Measurements from ENCODE around the gene MIA2. TPM values are rescaled to one million over a fixed set of nuclear protein-coding genes. Genes with fewer than 3 reads are reported as not detected.

The MIA2 gene
- total and polyA plus RNA-seq, 9 of the 15 experiments (the other 6 are each of a cell fraction or from before 2014, with no cell fraction given), result 6.0 to 21.8 (median 12.8) TPM

DNA sequence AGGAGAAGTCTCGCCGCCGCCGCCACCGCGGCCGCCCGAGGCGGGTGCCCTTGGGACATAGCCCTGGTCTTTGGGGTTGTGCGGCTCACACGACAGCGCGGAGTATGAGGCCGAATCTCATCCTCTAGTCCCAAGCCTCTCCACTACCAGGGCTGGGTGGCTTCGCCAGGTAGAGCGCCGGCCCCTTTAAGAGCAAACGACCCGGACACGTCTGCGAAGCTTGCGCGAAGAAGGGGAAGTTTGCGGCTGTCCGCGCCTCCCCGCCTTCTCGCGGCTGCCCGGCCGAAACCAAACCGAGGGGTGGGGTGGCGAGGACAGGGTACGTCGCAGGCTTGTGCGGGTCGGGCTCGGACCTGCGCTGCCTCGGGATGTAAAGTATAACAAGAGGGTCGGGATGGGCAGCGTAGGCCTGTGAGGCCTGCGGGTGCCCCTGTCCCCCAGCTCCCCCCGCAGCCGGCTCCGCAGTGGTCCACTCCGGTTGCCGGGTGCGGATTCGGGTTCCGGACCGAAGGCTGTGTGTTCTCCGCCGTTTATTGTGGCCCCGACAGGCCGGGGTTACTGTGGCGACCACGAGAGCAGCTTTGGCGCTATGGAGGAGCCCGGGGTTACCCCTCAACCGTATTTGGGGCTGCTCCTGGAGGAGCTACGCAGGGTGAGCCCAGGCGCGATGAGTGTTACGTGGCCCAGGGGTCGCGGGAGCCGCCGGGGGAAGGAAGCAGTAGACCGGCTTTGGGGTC is 33.3 kb downstream of the MIA2 start (continued):
- TF ChIP-seq XRCC3 (IDR thresholded peaks at IDR 0.05) (no peak), RBM39 (optimal IDR thresholded peaks at IDR 0.05; ENCODE audit: low read depth, low read length) (no peak), SNRNP70 (optimal IDR thresholded peaks at IDR 0.05; ENCODE audit: low read depth, low read length) (no peak), THRB (CRISPR knock-in tag; conservative IDR thresholded peaks at IDR 0.05) (no peak), MAFG (tag; conservative IDR thresholded peaks at IDR 0.05) (no peak), ZC3H11A (IDR thresholded peaks at IDR 0.05; ENCODE audit: low read depth, low read length) (no peak), IRF9 (tag; IDR thresholded peaks at IDR 0.05) (no peak), CBFA2T3 (IDR thresholded peaks at IDR 0.05) (0 out of 2 replicates have a peak, but pooled peaks have one; percentile 12), ZNF324 (CRISPR knock-in tag; IDR thresholded peaks at IDR 0.05) (no peak), SOX6 (IDR thresholded peaks at IDR 0.05) (no peak), MTA3 (IDR thresholded peaks at IDR 0.05; ENCODE audit: borderline replicate concordance) (peak; percentile 42; the same call in 1 of the 2 replicates), HDAC2 (IDR thresholded peaks at IDR 0.05) (no peak), TBL1XR1 (IDR thresholded peaks at IDR 0.05; ENCODE audit: low read length in 2 of 2) (no peak), ESRRB (CRISPR knock-in tag; IDR thresholded peaks at IDR 0.05; ENCODE audit: borderline replicate concordance) (no peak), SIRT6 (IDR thresholded peaks at IDR 0.05; ENCODE audit: low read depth, low read length) (no peak), JUND (IDR thresholded peaks at IDR 0.05; ENCODE audit: borderline replicate concordance, low read depth, low read length) (peak; percentile 90), JUND (tag; IDR thresholded peaks at IDR 0.05; ENCODE audit: borderline replicate concordance, low read depth, low read length) (no peak), SAP30 (IDR thresholded peaks at IDR 0.05; ENCODE audit: borderline replicate concordance, insufficient read depth, low read depth, low read length, poor library complexity, severe bottlenecking) (no peak), ZNF316 (IDR thresholded peaks at IDR 0.05) (no peak), ERF (CRISPR knock-in tag; IDR thresholded peaks at IDR 0.05) (no peak), MEIS2 (IDR thresholded peaks at IDR 0.05; ENCODE audit: partially characterized antibody) (no peak), ZNF212 (CRISPR knock-in tag; IDR thresholded peaks at IDR 0.05) (no peak), WHSC1 (IDR thresholded peaks at IDR 0.05; ENCODE audit: low read length) (no peak), FOXP1 (CRISPR knock-in tag; IDR thresholded peaks at IDR 0.05) (0 out of 2 replicates have a peak, but pooled peaks have one; percentile 53)
- TF ChIP-seq, protein P1, sequence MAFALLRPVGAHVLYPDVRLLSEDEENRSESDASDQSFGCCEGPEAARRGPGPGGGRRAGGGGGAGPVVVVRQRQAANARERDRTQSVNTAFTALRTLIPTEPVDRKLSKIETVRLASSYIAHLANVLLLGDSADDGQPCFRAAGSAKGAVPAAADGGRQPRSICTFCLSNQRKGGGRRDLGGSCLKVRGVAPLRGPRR (CRISPR knock-in tag; IDR thresholded peaks at IDR 0.05), result no peak
- TF ChIP-seq, protein P2, sequence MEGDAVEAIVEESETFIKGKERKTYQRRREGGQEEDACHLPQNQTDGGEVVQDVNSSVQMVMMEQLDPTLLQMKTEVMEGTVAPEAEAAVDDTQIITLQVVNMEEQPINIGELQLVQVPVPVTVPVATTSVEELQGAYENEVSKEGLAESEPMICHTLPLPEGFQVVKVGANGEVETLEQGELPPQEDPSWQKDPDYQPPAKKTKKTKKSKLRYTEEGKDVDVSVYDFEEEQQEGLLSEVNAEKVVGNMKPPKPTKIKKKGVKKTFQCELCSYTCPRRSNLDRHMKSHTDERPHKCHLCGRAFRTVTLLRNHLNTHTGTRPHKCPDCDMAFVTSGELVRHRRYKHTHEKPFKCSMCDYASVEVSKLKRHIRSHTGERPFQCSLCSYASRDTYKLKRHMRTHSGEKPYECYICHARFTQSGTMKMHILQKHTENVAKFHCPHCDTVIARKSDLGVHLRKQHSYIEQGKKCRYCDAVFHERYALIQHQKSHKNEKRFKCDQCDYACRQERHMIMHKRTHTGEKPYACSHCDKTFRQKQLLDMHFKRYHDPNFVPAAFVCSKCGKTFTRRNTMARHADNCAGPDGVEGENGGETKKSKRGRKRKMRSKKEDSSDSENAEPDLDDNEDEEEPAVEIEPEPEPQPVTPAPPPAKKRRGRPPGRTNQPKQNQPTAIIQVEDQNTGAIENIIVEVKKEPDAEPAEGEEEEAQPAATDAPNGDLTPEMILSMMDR (IDR thresholded peaks at IDR 0.05 in 2 of 3, conservative IDR thresholded peaks at IDR 0.05 in 1 of 3; ENCODE audit: insufficient read depth in 2 of 3, low read depth in 1 of 3, low read length in 3 of 3), result no peak
